Testis (tissue), 3 donors: ENCODE measurements around the gene LRTM2. TPM values are rescaled to one million over a fixed set of nuclear protein-coding genes. Genes with fewer than 3 reads are reported as not detected.

Source experiments
- DNase-seq: peaks from one replicate; pipeline ENCODE4 v3.0.0-alpha.2; 2019
- H3K27ac ChIP-seq, 2 donors: fragments of 200-600 bp; sonication (generic); one replicate each; pipeline ENCODE4 v1.5.1; 2019
- H3K27me3 ChIP-seq: fragments of 200-600 bp; sonication (generic); one replicate; pipeline ENCODE4 v1.5.1; 2019
- H3K36me3 ChIP-seq: fragments of 200-600 bp; sonication (generic); one replicate; pipeline ENCODE4 v1.5.1; 2017; ENCODE audit warnings: low read depth; ENCODE audit errors: missing control alignments
- H3K4me1 ChIP-seq: fragments of 200-600 bp; sonication (generic); one replicate; pipeline ENCODE4 v1.5.1; 2019
- H3K4me3 ChIP-seq, 2 donors: fragments of 200-600 bp; sonication (generic); one replicate each; pipeline ENCODE4 v1.5.1; 2017 to 2019
- H3K9me3 ChIP-seq: fragments of 200-600 bp; sonication (generic); one replicate; pipeline ENCODE4 v1.5.1; 2017
- POLR2A ChIP-seq: fragments of 450-650 bp; IDR thresholded peaks from one replicate; pipeline ENCODE4 v1.6.1; 2017; ENCODE audit warnings: antibody characterized with exemption, mild to moderate bottlenecking, moderate library complexity
- WGBS, 2 donors: methylation state at CpG; one replicate each; pipeline ENCODE4 v1.1.5; 2018; 5-methylcytosine and 5-hydroxymethylcytosine counted together
- intact Hi-C: fragments of 100-400 bp; cut with DNase I; formaldehyde crosslinking; loops from one replicate; pipeline ENCODE4 v1.15.1; 2023; ENCODE audit warnings: low total_unique reads
- polyA plus RNA-seq: library from polyadenylated mRNA; stranded (reverse); fragments of 350-450 nt; fragmentation: Illumina TruSeq; extraction: RNeasy Lipid Tissue Mini Kit (QIAGEN cat#74804); gene quantifications from one replicate; pipeline ENCODE4 v1.2.3, GENCODE V29; 2014; ENCODE audit warnings: low read depth, low replicate concordance; ENCODE audit not compliant: insufficient read depth
- total RNA-seq, 2 donors: library from RNA; depleted of rRNA; stranded (reverse); fragments of >200 nt; gene quantifications; one replicate each; pipeline ENCODE4 v1.2.3, GENCODE V29; 2016
- TF ChIP-seq, protein P1 (sequence below), 3 experiments: fragments of 450-650 bp in 2 of 3; fragments of 200-600 bp in 1 of 3; sonication (generic) in 1 of 3; IDR thresholded peaks; one replicate each; pipeline ENCODE4 v1.5.1; 2016 to 2019; ENCODE audit warnings: antibody characterized with exemption in 3 of 3, mild to moderate bottlenecking in 2 of 3, moderate library complexity in 1 of 3

LRTM2 gene
- total and polyA plus RNA-seq, 3 donors from 2014 or later = 0.39 to 0.96 (median 0.43) TPM

DNA sequence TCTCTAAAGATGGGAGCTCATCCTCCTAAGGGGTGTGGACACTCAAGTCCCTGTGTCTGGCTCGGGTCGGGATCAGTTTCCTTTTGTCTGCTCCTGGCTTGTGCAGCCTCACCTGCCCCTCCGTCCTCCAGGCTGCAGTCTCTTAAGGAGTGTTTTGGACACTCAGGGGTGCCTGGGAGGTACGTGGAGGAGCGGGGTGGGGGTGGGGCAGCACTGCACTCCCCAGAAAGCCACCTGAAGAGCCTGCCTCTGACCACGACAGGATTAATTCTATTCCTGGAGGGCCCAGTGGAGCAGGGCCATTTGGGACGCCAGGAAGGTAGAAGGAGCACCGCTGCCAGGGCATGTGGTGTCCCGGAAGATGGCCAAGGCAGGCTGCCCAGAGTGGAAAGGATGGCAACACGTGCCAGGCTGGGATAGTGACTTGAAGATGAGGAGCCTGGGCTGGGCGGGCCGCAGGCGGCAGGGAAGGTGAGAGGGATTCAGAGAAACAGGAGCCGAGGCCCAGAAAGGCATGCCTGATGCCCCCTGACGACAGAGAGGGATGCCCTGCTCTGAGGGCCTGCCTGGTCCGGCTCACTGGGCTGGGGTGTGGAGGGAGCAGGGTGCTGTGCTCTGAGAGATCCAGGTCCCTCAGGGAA, 14.8 kb upstream of the LRTM2 start:
- H3K4me3 ChIP-seq = no peak overlapping the region
- TF ChIP-seq POLR2A = no peak
- TF ChIP-seq, protein P1, sequence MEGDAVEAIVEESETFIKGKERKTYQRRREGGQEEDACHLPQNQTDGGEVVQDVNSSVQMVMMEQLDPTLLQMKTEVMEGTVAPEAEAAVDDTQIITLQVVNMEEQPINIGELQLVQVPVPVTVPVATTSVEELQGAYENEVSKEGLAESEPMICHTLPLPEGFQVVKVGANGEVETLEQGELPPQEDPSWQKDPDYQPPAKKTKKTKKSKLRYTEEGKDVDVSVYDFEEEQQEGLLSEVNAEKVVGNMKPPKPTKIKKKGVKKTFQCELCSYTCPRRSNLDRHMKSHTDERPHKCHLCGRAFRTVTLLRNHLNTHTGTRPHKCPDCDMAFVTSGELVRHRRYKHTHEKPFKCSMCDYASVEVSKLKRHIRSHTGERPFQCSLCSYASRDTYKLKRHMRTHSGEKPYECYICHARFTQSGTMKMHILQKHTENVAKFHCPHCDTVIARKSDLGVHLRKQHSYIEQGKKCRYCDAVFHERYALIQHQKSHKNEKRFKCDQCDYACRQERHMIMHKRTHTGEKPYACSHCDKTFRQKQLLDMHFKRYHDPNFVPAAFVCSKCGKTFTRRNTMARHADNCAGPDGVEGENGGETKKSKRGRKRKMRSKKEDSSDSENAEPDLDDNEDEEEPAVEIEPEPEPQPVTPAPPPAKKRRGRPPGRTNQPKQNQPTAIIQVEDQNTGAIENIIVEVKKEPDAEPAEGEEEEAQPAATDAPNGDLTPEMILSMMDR (IDR thresholded peaks at IDR 0.05) = no peak
- no peaks in the 10 kb centered on the region for H3K9me3 ChIP-seq
- H3K27ac ChIP-seq = no peak overlapping the region
- H3K36me3 ChIP-seq = no peaks in the 10 kb centered on the region
- no peaks in the 10 kb centered on the region for H3K4me1 ChIP-seq
- DNase-seq = no peak
- 84 to 91% methylated on average over 16 of the region's 16 CpGs for WGBS, 2 donors
- H3K27me3 ChIP-seq = no peaks in the 10 kb centered on the region
- intact Hi-C loops = loop anchor here (10.0 kb wide), 1 partner anchor 229 kb away; no protein-coding TSS in a partner anchor

DNA sequence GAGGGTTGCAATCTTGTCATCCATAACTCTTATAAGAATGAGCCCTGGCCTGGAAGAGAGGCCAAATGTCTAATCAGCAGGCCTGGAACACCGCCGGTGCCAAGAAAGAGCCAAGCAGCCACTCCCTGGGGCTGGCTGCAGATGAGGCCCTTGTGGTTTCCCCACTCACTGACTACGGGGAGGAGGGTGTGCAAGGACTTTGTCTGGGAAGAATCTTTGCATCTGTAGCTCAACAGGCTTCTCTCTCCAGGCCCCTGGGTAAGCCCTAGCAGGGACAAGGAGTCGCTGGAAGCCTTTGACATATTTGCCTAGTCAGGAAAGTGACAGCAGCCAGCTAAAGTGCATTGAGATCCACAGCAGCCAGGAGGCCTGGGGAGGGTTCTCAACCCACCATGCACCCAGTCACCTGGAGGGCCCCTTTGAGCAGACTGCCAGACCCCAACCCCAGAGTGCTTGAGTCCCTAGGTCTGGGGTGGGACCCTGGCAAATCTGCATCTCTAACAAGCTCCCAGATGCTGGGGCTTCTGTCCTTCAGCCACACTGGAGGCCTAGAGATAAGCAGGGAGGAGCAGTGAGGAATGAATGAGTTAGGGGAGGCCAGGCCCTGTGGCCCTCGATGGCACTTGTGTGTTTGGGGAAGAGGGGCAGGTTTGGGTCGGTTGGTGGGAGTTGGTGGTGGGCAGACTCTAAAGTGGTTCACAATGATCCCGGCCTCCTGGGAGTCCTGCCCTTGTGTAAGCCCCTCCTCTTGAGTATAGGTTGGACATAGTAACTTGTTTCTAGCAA, 13.9 kb upstream of the LRTM2 start:
- Histone ChIP-seq H3K27me3 (no peaks in the 10 kb centered on the region), H3K4me1 (no peaks in the 10 kb centered on the region), H3K4me3 (no peak overlapping the region), H3K9me3 (no peaks in the 10 kb centered on the region), H3K27ac (no peak overlapping the region), H3K36me3 (no peaks in the 10 kb centered on the region)
- no peak for DNase-seq
- intact Hi-C loops = loop anchor here (10.0 kb wide), 1 partner anchor 228 kb away; no protein-coding TSS in a partner anchor
- TF ChIP-seq, protein P1 (IDR thresholded peaks at IDR 0.05) = no peak
- TF ChIP-seq POLR2A = no peak
- WGBS, 2 donors = 59 to 66% methylated on average over 6 to 7 of the region's 7 CpGs

DNA sequence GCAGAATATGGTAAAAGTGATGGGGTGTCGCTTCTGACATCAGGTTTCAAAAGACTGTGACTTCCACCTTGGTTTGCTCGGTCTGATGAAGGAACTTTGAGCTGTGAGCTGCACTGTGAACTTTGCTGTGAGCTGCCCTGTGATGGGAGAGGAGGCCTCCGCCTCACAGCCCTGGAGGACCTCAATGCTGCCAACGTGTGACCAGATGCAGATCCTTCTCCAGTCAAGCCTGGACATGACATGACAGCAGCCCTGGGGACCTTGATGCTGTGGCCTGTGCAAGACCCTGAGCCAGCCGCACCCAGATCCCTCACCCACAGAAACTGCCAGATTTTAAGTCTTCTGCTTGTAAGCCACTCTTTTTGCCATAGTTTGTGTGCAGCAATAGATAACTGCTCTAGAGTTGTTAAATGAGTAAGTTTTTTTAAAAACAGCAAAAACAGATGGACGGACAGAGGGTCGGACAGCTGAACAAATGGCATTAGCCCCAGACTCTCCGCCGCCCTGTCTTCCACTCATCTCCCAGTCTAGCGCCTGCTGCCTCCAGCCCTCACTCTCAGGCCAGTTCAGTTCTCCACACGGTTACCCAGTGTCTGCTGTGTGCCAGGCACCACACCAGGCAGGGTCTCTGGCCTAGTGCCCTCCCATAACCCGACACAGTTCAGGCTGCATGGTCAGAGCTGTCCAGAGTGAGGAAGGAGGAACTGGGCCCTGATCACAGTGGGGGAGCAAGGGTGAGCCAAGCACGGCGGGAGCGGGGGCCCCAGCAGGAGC, 13.1 kb upstream of the LRTM2 start:
- intact Hi-C loops = loop anchor here (10.0 kb wide), 1 partner anchor 228 kb away; no protein-coding TSS in a partner anchor
- no peak for DNase-seq

GRCh38 chr12:1808036-1808797, 12.1 kb upstream of the LRTM2 start:
- intact Hi-C loops = loop anchor here (10.0 kb wide), 1 partner anchor 227 kb away; no protein-coding TSS in a partner anchor
- DNase-seq = no peak
- WGBS, 2 donors = 80 to 91% methylated on average over 19 of the region's 19 CpGs

More for the DNA sequence above, 13.1 kb upstream of the LRTM2 start:
- H3K4me1 ChIP-seq = no peaks in the 10 kb centered on the region
- WGBS, 2 donors = 90 to 92% methylated on average over 11 to 15 of the region's 15 CpGs
- no peak overlapping the region for H3K4me3 ChIP-seq
- no peaks in the 10 kb centered on the region for H3K27me3 ChIP-seq
- H3K27ac ChIP-seq = no peak overlapping the region
- TF ChIP-seq, protein P1 (IDR thresholded peaks at IDR 0.05) = no peak
- TF ChIP-seq POLR2A = no peak
- no peaks in the 10 kb centered on the region for H3K36me3 ChIP-seq
- H3K9me3 ChIP-seq = no peaks in the 10 kb centered on the region

More at GRCh38 chr12:1808036-1808797, 12.1 kb upstream of the LRTM2 start:
- Histone ChIP-seq H3K36me3 (no peaks in the 10 kb centered on the region), H3K9me3 (no peaks in the 10 kb centered on the region), H3K27ac (no peak overlapping the region), H3K4me1 (no peaks in the 10 kb centered on the region), H3K27me3 (no peaks in the 10 kb centered on the region), H3K4me3 (no peak overlapping the region)
- TF ChIP-seq, protein P1 (IDR thresholded peaks at IDR 0.05) = no peak
- TF ChIP-seq POLR2A = no peak
